Hepatocyte (in vitro differentiated cells): ENCODE results near the gene TM9SF2. TPM values are rescaled to one million over a fixed set of nuclear protein-coding genes. Genes with fewer than 3 reads are reported as not detected.

Source experiments
- DNase-seq: peaks from one replicate; pipeline ENCODE4 v3.0.0-alpha.2; 2016; ENCODE audit warnings: low spot score
- H2AFZ ChIP-seq: fragments of 200-600 bp; sonication (generic); 2 replicates; pipeline ENCODE4 v1.6.0; 2016; ENCODE audit warnings: antibody characterized with exemption, mild to moderate bottlenecking
- H3K27ac ChIP-seq: fragments of 200-600 bp; sonication (generic); 2 replicates; pipeline ENCODE4 v1.5.1; 2016; ENCODE audit warnings: mild to moderate bottlenecking
- H3K27me3 ChIP-seq: fragments of 200-600 bp; sonication (generic); 2 replicates; pipeline ENCODE4 v1.6.1; 2016
- H3K36me3 ChIP-seq: fragments of 200-600 bp; sonication (generic); replicated peaks from 2 replicates; pipeline ENCODE4 v1.5.1; 2016; ENCODE audit warnings: low read depth; ENCODE audit not compliant: insufficient read depth
- H3K4me1 ChIP-seq: fragments of 200-600 bp; sonication (generic); 2 replicates; pipeline ENCODE4 v1.5.1; 2016; ENCODE audit warnings: mild to moderate bottlenecking, moderate library complexity; ENCODE audit not compliant: insufficient read depth
- H3K4me2 ChIP-seq: fragments of 200-600 bp; sonication (generic); 2 replicates; pipeline ENCODE4 v1.6.0; 2016
- H3K4me3 ChIP-seq: fragments of 200-600 bp; sonication (generic); 2 replicates; pipeline ENCODE4 v1.5.1; 2016; ENCODE audit warnings: mild to moderate bottlenecking
- H3K79me2 ChIP-seq: fragments of 200-600 bp; sonication (generic); 2 replicates; pipeline ENCODE4 v1.6.0; 2017; ENCODE audit warnings: mild to moderate bottlenecking
- H3K9me2 ChIP-seq: fragments of 200-600 bp; sonication (generic); replicated peaks from 2 replicates; pipeline ENCODE4 v1.6.0; 2017; ENCODE audit warnings: mild to moderate bottlenecking; ENCODE audit not compliant: insufficient read depth
- H3K9me3 ChIP-seq: fragments of 200-600 bp; sonication (generic); 2 replicates; pipeline ENCODE4 v1.5.1; 2016; ENCODE audit warnings: low read depth, mild to moderate bottlenecking
- H4K20me1 ChIP-seq: fragments of 200-600 bp; sonication (generic); 2 replicates; pipeline ENCODE4 v1.6.0; 2016; ENCODE audit warnings: mild to moderate bottlenecking; ENCODE audit not compliant: insufficient read depth, poor library complexity, severe bottlenecking
- EZH2 ChIP-seq: fragments of 200-600 bp; sonication (generic); IDR thresholded peaks from 2 replicates; pipeline ENCODE4 v1.6.1; 2016; ENCODE audit warnings: antibody characterized with exemption, mild to moderate bottlenecking, borderline replicate concordance
- EZH2phosphoT487 ChIP-seq: fragments of 200-600 bp; sonication (generic); IDR thresholded peaks from one replicate; pipeline ENCODE4 v1.6.1; 2018; ENCODE audit warnings: antibody characterized with exemption, mild to moderate bottlenecking, low read depth, moderate library complexity; ENCODE audit not compliant: unreplicated experiment, severe bottlenecking
- WGBS: methylation state at CpG from one replicate; pipeline ENCODE4 v1.1.6; 2016; ENCODE audit warnings: low lambda C conversion rate; ENCODE audit errors: missing lambda C conversion rate; 5-methylcytosine and 5-hydroxymethylcytosine counted together
- polyA plus RNA-seq: library from polyadenylated mRNA; unstranded; fragments of >200 nt; fragmentation: Nextera tagmentation; extraction: Ambion mirVana; gene quantifications from 2 replicates; pipeline ENCODE4 v1.2.1, GENCODE V29; 2016
- total RNA-seq: library from RNA; depleted of rRNA; stranded (reverse); fragments of >200 nt; gene quantifications from 2 replicates; pipeline ENCODE4 v1.2.3, GENCODE V29; 2014
- TF ChIP-seq, protein P1 (sequence below): fragments of 200-600 bp; sonication (generic); IDR thresholded peaks from 2 replicates; pipeline ENCODE4 v1.5.1; 2016; ENCODE audit warnings: antibody characterized with exemption, mild to moderate bottlenecking; ENCODE audit not compliant: poor library complexity

Gene TM9SF2
- total and polyA plus RNA-seq, 2 experiments from 2014 or later, result 184 to 280 TPM

DNA sequence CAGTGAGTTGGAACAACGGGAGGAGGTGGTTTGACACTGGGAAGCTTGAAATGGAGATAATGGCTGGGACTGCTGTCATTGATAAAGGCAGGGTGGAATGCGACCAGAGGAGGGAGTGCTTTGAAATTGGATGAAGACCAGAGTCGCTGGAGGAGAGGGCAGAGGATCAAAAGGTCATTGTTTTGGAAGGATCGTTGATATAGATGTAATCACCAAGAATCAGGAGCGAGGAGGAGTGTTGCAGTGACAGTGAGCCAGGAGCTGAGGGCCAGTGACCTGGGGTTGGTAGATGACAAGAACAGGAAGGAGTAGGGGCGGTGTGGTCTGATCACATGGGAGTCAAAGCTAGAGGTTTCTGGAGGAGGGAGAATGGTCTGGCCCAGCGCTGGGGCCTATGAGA lies 25.3 kb downstream of the TM9SF2 start:
- Histone ChIP-seq H3K4me2 (no peak overlapping the region), H3K79me2 (peaks cover 36% of the 10 kb centered on the region), H3K4me1 (no peaks in the 10 kb centered on the region), H3K27me3 (no peaks in the 10 kb centered on the region), H2AFZ (no peak overlapping the region), H3K27ac (no peak overlapping the region), H4K20me1 (peaks cover 8% of the 10 kb centered on the region), H3K9me2 (no peaks in the 10 kb centered on the region), H3K4me3 (no peak overlapping the region), H3K9me3 (no peaks in the 10 kb centered on the region), H3K36me3 (no peaks in the 10 kb centered on the region)
- DNase-seq, result no peak
- 73% methylated on average over 7 of the region's 7 CpGs for WGBS
- no peak for TF ChIP-seq EZH2phosphoT487
- TF ChIP-seq, protein P1, sequence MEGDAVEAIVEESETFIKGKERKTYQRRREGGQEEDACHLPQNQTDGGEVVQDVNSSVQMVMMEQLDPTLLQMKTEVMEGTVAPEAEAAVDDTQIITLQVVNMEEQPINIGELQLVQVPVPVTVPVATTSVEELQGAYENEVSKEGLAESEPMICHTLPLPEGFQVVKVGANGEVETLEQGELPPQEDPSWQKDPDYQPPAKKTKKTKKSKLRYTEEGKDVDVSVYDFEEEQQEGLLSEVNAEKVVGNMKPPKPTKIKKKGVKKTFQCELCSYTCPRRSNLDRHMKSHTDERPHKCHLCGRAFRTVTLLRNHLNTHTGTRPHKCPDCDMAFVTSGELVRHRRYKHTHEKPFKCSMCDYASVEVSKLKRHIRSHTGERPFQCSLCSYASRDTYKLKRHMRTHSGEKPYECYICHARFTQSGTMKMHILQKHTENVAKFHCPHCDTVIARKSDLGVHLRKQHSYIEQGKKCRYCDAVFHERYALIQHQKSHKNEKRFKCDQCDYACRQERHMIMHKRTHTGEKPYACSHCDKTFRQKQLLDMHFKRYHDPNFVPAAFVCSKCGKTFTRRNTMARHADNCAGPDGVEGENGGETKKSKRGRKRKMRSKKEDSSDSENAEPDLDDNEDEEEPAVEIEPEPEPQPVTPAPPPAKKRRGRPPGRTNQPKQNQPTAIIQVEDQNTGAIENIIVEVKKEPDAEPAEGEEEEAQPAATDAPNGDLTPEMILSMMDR, result no peak
- TF ChIP-seq EZH2, result no peak

DNA sequence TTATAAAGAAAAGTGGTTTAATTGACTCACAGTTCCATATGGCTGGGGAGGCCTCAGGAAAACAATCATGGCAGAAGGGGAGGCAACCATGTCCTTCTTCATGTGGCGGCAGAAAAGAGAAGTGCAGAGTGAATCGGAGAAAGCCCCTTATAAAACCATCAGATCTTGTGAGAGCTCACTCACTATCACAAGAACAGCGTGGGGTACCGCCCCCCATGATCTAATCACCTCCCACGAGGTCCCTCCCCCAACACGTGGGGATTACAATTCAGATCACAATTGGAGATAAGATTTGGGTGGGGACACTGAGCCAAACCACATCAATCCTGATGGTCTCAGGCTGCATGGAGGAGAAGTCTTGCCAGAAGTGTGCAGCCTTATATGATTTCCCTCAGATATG lies 26.0 kb downstream of the TM9SF2 start:
- no peak overlapping the region for H3K4me2 ChIP-seq
- peaks cover 32% of the 10 kb centered on the region for H3K79me2 ChIP-seq
- TF ChIP-seq, protein P1, result no peak
- TF ChIP-seq EZH2phosphoT487 (no peak), EZH2 (no peak)
- DNase-seq, result no peak
- no peak overlapping the region for H2AFZ ChIP-seq
- H3K27me3 ChIP-seq, result no peaks in the 10 kb centered on the region
- H3K9me2 ChIP-seq, result no peaks in the 10 kb centered on the region
- H3K36me3 ChIP-seq, result no peaks in the 10 kb centered on the region
- WGBS, result 90% methylated on average over 6 of the region's 6 CpGs
- H3K4me1 ChIP-seq, result no peaks in the 10 kb centered on the region
- H3K27ac ChIP-seq, result no peak overlapping the region
- no peaks in the 10 kb centered on the region for H3K9me3 ChIP-seq
- peaks cover 8% of the 10 kb centered on the region for H4K20me1 ChIP-seq
- no peak overlapping the region for H3K4me3 ChIP-seq

DNA sequence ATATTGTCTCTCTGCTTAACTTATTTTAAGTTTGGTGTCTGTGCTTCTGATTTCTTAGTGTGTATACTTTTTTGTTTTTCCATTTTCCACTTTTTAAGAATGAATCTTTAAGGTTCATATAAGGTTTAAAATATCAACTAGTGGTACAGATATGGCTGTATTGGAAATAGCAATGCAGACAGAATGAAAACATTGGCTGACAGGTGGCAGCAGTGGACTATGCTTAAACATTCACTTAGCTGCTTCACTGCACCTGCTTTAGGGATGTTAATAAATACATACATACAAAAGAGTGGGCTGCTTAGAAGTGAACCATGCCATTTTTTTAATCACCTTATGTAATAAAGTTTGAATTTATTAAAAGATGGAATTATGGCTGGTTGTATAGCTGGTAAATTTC lies 27.3 kb downstream of the TM9SF2 start:
- DNase-seq, result peak; percentile 28
- TF ChIP-seq EZH2 (no peak), EZH2phosphoT487 (no peak)
- TF ChIP-seq, protein P1, result peak; percentile 36
- no peaks in the 10 kb centered on the region for H3K36me3 ChIP-seq

DNA sequence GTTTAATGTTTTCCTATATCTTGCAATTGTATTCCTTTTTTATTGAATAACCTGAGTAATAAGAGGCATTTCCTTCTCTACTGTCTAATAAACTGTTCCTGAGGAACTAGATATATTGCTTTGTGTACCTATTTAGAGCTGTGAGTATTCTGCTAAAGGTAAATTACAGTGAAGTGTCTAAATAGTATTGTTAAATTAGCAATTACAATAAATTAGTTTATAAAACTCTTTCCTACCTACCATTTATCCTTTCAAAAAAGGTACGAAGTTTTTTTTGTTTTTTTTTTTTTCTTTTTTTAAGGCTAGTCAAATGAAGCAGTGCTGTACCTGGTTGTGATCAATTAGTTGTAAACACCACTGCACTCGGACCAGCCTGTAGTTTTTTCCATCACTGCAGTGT lies 34.8 kb downstream of the TM9SF2 start:
- Histone ChIP-seq H3K79me2 (peaks cover 31% of the 10 kb centered on the region), H2AFZ (no peak overlapping the region), H3K4me1 (no peaks in the 10 kb centered on the region), H4K20me1 (peaks cover 4% of the 10 kb centered on the region), H3K4me2 (no peak overlapping the region), H3K27me3 (no peaks in the 10 kb centered on the region), H3K36me3 (no peaks in the 10 kb centered on the region), H3K27ac (no peak overlapping the region), H3K9me3 (no peaks in the 10 kb centered on the region), H3K4me3 (no peak overlapping the region), H3K9me2 (no peaks in the 10 kb centered on the region)
- no peak for DNase-seq
- WGBS, result 84% methylated on average over 2 of the region's 2 CpGs
- TF ChIP-seq EZH2 (no peak), EZH2phosphoT487 (no peak)
- TF ChIP-seq, protein P1, result no peak

More for the DNA sequence above, 27.3 kb downstream of the TM9SF2 start:
- Histone ChIP-seq H3K4me2 (no peak overlapping the region), H3K27ac (no peak overlapping the region), H3K27me3 (no peaks in the 10 kb centered on the region), H4K20me1 (peaks cover 8% of the 10 kb centered on the region), H2AFZ (no peak overlapping the region), H3K9me2 (no peaks in the 10 kb centered on the region), H3K79me2 (peaks cover 32% of the 10 kb centered on the region), H3K4me1 (no peaks in the 10 kb centered on the region), H3K9me3 (no peaks in the 10 kb centered on the region), H3K4me3 (no peak overlapping the region)
